Smooth muscle cell (in vitro differentiated cells): ENCODE data around the gene TMEM238L. TPM values are rescaled to one million over a fixed set of nuclear protein-coding genes. Genes with fewer than 3 reads are reported as not detected.

ENCODE experiments used
- DNase-seq: peaks from one replicate; lab custom pipeline; 2025; ENCODE audit not compliant: unreplicated experiment; lab: John Stamatoyannopoulos, UW
- H2AFZ ChIP-seq: fragments of 200-600 bp; sonication (generic); 2 replicates; pipeline ENCODE4 v1.6.0; 2016; ENCODE audit warnings: antibody characterized with exemption, low read depth, mild to moderate bottlenecking
- H3F3A ChIP-seq: fragments of 200-600 bp; sonication (generic); 2 replicates; pipeline ENCODE4 v1.6.0; 2017; ENCODE audit warnings: antibody characterized with exemption, low read depth
- H3K27ac ChIP-seq: fragments of 200-600 bp; sonication (generic); 2 replicates; pipeline ENCODE4 v1.5.1; 2016; ENCODE audit warnings: low read depth, mild to moderate bottlenecking
- H3K27me3 ChIP-seq: fragments of 200-600 bp; sonication (generic); 2 replicates; pipeline ENCODE4 v1.6.1; 2016; ENCODE audit warnings: low read depth, mild to moderate bottlenecking
- H3K36me3 ChIP-seq: fragments of 200-600 bp; sonication (generic); 2 replicates; pipeline ENCODE4 v1.5.1; 2016; ENCODE audit warnings: low read depth
- H3K4me1 ChIP-seq: fragments of 200-600 bp; sonication (generic); 2 replicates; pipeline ENCODE4 v1.5.1; 2016; ENCODE audit warnings: low read depth
- H3K4me2 ChIP-seq: fragments of 200-600 bp; sonication (generic); 2 replicates; pipeline ENCODE4 v1.6.0; 2016; ENCODE audit warnings: mild to moderate bottlenecking
- H3K4me3 ChIP-seq: fragments of 200-600 bp; sonication (generic); 2 replicates; pipeline ENCODE4 v1.5.1; 2016; ENCODE audit warnings: mild to moderate bottlenecking
- H3K79me2 ChIP-seq: fragments of 200-600 bp; sonication (generic); 2 replicates; pipeline ENCODE4 v1.6.0; 2016; ENCODE audit warnings: low read depth, mild to moderate bottlenecking
- H3K9ac ChIP-seq: fragments of 200-600 bp; sonication (generic); 2 replicates; pipeline ENCODE4 v1.6.0; 2016; ENCODE audit warnings: low read depth
- H3K9me3 ChIP-seq: fragments of 200-600 bp; sonication (generic); replicated peaks from 2 replicates; pipeline ENCODE4 v1.5.1; 2016; ENCODE audit warnings: low read depth
- H4K20me1 ChIP-seq: fragments of 200-600 bp; sonication (generic); 2 replicates; pipeline ENCODE4 v1.6.0; 2016; ENCODE audit warnings: low read depth
- CTCF ChIP-seq: fragments of 200-600 bp; sonication (generic); IDR thresholded peaks from 2 replicates; pipeline ENCODE4 v1.5.1; 2017; ENCODE audit warnings: borderline replicate concordance, mild to moderate bottlenecking, antibody characterized with exemption; ENCODE audit not compliant: insufficient read depth, poor library complexity, severe bottlenecking
- WGBS: methylation state at CpG from one replicate; pipeline ENCODE4 v1.1.7; 2016; ENCODE audit warnings: low lambda C conversion rate; 5-methylcytosine and 5-hydroxymethylcytosine counted together
- polyA plus RNA-seq: library from polyadenylated mRNA; unstranded; fragments of >200 nt; fragmentation: Nextera tagmentation; extraction: Ambion mirVana; gene quantifications from 2 replicates; pipeline ENCODE4 v1.2.1, GENCODE V29; 2016
- total RNA-seq: library from RNA; depleted of rRNA; stranded (reverse); fragments of >200 nt; gene quantifications from 2 replicates; pipeline ENCODE4 v1.2.3, GENCODE V29; 2014

Gene TMEM238L
- total and polyA plus RNA-seq, 2 experiments from 2014 or later: not detected

- Histone ChIP-seq H3K27me3 (no peaks in the 10 kb centered on the region), H3K4me2 (no peak overlapping the region), H3K27ac (no peak overlapping the region), H3K9ac (no peak overlapping the region), H3K36me3 (no peaks in the 10 kb centered on the region), H2AFZ (no peak overlapping the region), H3K4me3 (no peak overlapping the region), H3K4me1 (no peaks in the 10 kb centered on the region), H3K79me2 (no peaks in the 10 kb centered on the region), H3F3A (no peaks in the 10 kb centered on the region), H3K9me3 (no peaks in the 10 kb centered on the region), H4K20me1 (no peaks in the 10 kb centered on the region)
- no peak for DNase-seq
- TF ChIP-seq CTCF: no peak
- WGBS: 80% methylated on average over 9 of the region's 9 CpGs
Measured at GRCh38 chr17:10806545-10807262, 2.8 kb upstream of the TMEM238L start.

GRCh38 chr17:10805911-10806310 is 2.0 kb upstream of the TMEM238L start:
- no peaks in the 10 kb centered on the region for H3K79me2 ChIP-seq
- H3K4me2 ChIP-seq: no peak overlapping the region
- WGBS: 94% methylated on average over 6 of the region's 6 CpGs
- H3K9ac ChIP-seq: no peak overlapping the region
- no peaks in the 10 kb centered on the region for H3K27me3 ChIP-seq
- no peak overlapping the region for H3K27ac ChIP-seq
- H4K20me1 ChIP-seq: no peaks in the 10 kb centered on the region
- H3F3A ChIP-seq: no peaks in the 10 kb centered on the region
- H3K4me1 ChIP-seq: no peaks in the 10 kb centered on the region
- H2AFZ ChIP-seq: no peak overlapping the region
- TF ChIP-seq CTCF: no peak
- H3K9me3 ChIP-seq: no peaks in the 10 kb centered on the region
- no peak overlapping the region for H3K4me3 ChIP-seq
- no peaks in the 10 kb centered on the region for H3K36me3 ChIP-seq
- no peak for DNase-seq

GRCh38 chr17:10804546-10804945 is 647 bp upstream of the TMEM238L start:
- Histone ChIP-seq H3F3A (no peaks in the 10 kb centered on the region), H4K20me1 (no peaks in the 10 kb centered on the region), H3K4me2 (no peak overlapping the region), H3K9me3 (no peaks in the 10 kb centered on the region), H3K9ac (no peak overlapping the region), H3K36me3 (no peaks in the 10 kb centered on the region), H2AFZ (no peak overlapping the region), H3K27me3 (no peaks in the 10 kb centered on the region), H3K4me3 (no peak overlapping the region), H3K27ac (no peak overlapping the region), H3K79me2 (no peaks in the 10 kb centered on the region), H3K4me1 (no peaks in the 10 kb centered on the region)
- no peak for DNase-seq
- TF ChIP-seq CTCF: no peak
- WGBS: 96% methylated on average over 7 of the region's 7 CpGs

- no peaks in the 10 kb centered on the region for H3K9me3 ChIP-seq
- no peak for TF ChIP-seq CTCF
- no peak overlapping the region for H3K9ac ChIP-seq
- no peaks in the 10 kb centered on the region for H3F3A ChIP-seq
- H3K27me3 ChIP-seq: no peaks in the 10 kb centered on the region
- H3K36me3 ChIP-seq: no peaks in the 10 kb centered on the region
- WGBS: 95% methylated on average over 7 of the region's 7 CpGs
- no peak overlapping the region for H2AFZ ChIP-seq
- DNase-seq: no peak
- no peaks in the 10 kb centered on the region for H3K79me2 ChIP-seq
- no peaks in the 10 kb centered on the region for H4K20me1 ChIP-seq
- H3K4me3 ChIP-seq: no peak overlapping the region
- no peak overlapping the region for H3K4me2 ChIP-seq
- peaks cover under 1% of the 10 kb centered on the region for H3K4me1 ChIP-seq
- H3K27ac ChIP-seq: no peak overlapping the region
Measured at GRCh38 chr17:10803350-10803749, 549 bp downstream of the TMEM238L start.
